AG20443 (cell line): ENCODE measurements around the gene CFB.
"Not testable (repeated sequence)": the region's sequence is repeated elsewhere in the genome, so short reads cannot be mapped to it uniquely, and the experiment has no call there.

Source experiments
- DNase-seq: peaks from one replicate; pipeline ENCODE4 v3.0.0; 2012; ENCODE audit warnings: low spot score, mixed read lengths

The CFB gene

DNA sequence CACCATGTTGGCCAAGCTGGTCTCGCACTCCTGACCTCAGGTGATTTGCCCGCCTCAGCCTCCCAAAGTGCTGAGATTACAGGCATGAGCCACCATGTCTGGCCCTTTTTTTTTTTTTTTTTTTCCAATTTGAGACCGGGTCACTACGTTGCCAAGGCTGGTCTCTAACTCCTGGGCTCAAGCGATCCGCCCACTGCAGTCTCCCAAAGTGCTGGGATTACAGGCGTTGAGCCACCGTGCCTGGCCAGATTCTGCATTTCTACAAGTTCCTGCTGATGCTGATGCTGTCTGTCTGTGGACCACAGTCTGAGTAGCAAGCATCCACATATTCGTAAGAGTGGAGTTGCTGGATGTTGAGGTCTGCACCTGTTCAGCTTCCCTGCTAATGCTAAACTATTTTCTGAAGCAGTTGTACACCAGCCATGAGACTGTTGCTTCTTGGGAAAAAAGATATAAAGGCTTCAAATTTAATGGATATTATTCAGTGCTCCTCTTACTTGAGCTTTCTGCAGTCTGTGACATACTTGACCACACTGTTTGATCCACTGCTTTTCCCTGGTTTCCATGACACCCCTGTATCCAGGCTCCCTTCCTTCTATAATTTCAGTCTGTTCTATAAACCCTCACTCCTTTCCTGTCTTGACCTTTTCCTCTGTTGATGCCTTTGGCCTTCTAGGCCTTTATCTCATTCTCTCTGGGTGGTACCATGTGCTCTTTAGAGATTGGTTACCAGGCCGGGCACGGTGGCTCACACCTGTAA, 33.9 kb upstream of the CFB start:
- no peak for DNase-seq

DNA sequence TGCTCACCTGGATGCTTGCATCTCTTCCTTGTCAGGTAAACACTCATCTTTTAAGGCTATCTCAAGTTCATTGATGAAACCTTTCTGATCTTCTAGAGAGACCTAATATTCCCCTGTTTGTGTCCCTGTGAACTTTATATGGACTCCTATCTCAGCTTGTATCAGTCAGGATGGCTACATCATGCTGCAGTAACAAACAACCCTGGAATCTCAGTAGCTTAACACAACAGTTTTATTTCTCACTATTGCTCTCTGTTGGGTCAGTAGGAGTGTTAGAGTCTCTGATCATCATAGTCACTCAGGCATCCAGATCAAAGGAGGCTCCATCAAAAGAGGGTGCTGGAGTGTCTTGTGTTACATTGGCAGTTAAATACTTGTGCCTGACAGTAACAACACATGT, 30.5 kb upstream of the CFB start:
- no peak for DNase-seq

DNA sequence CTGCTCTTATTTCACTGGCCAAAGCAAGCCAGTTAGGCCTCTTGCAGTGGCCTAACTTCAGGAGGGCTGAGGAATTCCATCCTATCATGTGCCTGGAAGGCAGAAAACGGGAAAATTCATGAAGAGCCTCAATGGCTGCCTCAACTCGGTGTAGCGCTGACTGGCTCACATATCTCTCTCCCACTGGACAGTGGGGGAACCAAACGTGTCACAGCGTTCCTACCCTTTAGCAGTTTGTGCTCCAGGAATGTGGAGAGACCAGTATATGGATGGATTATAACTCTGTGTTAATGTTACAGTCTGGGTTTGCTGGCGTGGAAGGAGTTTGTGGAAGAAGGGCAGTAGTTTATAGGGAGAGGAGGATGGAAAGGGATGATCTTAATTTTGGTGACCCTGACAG, 30.1 kb upstream of the CFB start:
- no peak for DNase-seq

DNA sequence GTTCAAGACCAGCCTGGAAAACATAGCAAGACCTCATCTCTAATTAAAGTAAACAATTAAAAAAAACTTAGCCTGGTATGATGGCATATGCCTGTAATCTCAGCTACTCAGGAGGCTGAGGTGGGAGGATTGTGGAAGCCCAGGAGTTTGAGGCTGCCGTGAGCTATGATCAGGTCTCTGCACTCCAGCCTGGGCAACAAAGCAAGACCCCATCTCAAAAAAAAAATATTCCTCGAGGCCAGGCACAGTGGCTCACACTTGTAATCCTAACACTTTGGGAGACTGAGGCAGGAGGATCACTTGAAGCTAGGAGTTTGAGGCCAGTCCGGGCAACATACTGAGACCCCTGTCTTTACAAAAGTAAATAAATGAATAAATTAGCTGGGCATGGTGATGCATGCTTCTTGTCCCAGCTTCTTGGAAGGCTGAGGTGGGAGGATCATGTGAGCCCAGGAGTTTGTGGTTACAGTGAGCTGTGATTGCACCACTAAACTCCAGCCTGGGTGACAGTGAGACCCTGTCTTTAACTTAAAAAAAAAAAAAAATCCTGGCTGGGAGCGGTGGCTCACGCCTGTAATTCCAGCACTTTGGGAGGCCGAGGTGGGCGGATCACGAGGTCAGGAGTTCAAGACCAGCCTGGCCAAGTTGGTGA, 27.7 kb upstream of the CFB start:
- no peak for DNase-seq

DNA sequence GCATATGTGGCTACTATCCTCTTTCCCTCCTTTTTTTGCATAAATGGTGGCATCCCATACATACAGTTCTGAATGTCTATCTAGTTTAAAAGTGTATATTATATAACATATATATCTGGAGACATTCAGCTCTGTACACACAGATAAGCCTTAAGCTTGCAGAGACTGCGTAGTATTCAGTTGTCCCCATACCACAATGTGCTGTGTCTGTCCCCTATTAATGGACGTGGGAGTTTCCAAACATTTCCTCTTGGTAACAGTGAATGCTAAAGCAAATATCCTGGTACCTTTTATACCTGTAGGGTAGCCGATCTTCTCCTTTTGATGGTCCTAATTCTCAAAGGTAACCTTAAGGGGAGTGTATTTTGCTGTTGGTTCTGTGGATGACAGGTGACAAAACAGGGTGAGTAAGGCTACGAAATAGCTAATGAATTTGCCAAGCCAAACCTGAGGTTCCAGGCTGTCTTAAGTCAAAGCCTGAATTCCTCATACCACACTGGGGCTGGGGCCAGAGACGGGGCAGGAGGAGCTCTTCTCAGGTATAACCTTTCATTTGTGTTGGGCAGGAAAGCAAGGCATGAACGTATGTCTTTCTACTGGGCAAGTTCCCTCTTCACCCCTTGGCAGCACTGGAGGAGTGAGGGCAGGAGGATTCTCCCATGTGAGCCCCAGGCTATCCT, 26.1 kb upstream of the CFB start:
- DNase-seq: no peak

DNA sequence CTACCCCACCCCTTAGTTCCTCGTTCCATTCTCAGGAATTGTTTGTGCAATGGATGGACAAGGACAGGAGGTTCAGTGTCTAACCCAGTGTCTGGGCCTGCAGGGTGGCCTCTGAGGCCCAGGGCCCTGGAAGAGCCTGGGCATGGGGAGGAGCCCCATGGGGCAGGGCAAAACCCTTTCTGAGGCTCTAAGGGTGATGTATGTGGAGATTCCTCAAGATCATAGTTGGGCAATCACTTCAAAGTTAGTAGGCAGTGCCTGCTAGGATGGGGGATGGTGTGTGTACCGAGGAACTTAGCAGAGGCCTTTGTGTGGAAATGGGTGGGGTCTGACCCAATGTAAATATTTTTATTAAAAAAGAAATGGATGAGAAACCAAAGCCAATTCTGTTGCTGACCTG, 25.1 kb upstream of the CFB start:
- no peak for DNase-seq

DNA sequence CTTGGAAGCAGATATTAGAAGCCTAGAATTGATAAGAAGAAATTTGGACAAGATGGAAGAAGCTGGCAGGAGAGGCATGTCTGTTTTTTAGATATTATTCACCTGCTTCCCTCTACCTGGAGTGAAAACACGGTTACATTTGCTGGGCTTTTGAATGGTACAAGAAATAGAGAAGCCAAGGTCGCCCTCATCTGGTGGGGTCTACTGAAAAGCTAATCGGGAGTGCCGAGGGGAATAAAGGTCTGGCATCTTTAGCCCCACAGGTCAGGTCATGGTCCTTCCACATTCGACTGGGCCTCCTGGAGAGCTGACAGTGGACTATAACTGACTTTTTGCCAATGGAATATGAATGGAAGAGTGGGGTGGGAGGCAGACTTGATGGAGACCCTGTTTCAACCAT, 23.0 kb upstream of the CFB start:
- no peak for DNase-seq

DNA sequence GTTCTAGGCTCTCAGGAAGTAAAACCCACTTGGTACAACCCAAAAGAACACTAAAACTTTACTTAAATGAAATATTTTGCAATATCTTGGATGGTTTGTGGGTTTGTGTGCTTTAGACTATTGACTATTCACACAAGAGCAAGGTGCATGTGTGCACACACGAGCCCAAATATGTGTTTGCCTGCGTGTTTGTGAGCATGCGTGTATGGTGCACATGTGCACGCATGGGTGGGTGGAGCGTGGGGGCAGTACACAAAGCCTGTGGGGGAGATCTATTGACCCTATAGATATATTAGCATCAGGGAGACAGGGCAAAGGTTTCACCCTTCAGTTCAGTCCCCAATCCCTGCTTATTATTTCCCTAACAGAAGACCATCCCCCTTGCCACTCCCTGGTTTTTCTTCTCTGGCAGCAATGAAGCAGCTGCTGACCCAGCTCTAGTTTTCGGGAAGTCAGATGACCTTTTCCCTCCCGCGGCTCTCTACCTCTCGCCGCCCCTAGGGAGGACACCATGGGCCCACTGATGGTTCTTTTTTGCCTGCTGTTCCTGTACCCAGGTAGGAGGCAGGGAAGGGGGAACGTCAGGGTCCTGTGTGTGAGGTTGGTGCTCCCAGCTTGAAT, 18.5 kb upstream of the CFB start, which contains the start of gene C2:
Gene C2 (plus strand): TSS at position 476 of the 621 bp plus-strand sequence. CDS start 36 bp downstream, at position 512.
- DNase-seq: no peak

DNA sequence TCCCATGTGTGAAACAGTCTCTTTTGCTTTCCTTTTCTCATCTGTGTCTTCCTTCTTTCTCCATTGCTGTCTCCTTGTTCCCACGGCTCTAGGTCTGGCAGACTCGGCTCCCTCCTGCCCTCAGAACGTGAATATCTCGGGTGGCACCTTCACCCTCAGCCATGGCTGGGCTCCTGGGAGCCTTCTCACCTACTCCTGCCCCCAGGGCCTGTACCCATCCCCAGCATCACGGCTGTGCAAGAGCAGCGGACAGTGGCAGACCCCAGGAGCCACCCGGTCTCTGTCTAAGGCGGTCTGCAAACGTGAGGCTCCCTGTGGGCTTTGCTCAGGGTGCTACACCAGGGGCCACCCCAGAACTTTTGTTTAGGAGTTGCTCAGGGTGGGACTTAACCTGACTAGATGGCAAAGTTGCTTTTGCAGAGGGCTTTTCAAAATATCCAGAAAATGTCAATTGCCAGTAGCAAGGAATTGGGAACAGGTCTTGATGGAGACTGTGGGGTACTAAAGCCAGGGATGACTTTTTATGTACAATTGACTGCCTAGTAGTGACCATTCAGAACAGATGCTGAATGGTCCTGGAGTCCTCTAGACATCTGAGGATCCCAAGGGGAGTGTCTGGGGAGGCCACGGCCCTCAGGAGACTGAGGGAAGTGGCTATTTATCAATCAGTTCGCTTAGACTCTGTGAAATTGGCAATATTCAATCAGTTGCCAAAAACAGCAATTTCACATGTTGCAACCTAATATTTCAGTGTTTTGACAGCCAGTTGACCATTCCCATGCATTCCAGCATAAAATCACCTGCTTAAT, 17.8 kb upstream of the CFB start:
- DNase-seq: no peak

DNA sequence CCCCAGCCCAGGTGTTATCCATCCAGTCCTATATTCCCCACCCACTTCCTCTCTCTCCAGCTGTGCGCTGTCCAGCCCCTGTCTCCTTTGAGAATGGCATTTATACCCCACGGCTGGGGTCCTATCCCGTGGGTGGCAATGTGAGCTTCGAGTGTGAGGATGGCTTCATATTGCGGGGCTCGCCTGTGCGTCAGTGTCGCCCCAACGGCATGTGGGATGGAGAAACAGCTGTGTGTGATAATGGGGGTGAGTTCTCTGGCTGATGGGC, 17.3 kb upstream of the CFB start:
- no peak for DNase-seq

DNA sequence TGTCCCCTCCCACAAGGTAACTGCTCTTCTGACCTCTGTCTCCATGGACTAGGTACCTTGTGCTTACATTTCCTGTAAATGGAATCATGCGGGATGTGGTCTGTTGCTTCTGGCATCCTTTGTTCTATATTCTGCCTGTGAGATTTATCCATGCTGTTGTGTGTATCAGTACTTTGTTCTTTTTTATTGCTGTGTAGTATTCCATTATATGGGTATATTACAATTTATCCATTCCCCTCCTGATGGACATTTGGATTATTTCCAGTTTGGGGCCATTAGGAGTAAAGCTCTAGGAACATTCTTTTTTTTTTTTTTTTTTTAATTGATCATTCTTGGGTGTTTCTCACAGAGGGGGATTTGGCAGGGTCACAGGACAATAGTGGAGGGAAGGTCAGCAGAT, 14.9 kb upstream of the CFB start:
- no peak for DNase-seq

DNA sequence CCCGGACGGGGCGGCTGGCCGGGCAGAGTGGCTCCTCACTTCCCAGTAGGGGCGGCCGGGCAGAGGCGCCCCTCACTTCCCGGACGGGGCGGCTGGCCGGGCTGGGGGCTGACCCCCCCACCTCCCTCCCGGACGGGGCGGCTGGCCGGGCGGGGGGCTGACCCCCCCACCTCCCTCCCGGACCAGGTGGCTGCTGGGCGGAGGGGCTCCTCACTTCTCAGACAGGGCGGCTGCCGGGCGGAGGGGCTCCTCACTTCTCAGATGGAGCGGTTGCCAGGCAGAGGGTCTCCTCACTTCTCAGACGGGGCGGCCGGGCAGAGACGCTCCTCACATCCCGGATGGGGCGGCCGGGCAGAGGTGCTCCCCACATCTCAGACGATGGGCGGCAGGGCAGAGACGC, 13.8 kb upstream of the CFB start:
- DNase-seq: not testable (repeated sequence)

DNA sequence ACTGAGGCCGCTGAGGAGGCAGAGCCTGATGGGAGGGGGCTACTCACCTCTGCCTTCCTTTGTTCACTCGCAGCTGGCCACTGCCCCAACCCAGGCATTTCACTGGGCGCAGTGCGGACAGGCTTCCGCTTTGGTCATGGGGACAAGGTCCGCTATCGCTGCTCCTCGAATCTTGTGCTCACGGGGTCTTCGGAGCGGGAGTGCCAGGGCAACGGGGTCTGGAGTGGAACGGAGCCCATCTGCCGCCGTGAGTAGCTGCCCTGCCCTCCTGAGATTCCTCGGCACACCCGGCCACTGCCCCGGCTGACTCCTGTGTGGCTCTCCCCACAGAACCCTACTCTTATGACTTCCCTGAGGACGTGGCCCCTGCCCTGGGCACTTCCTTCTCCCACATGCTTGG, 12.4 kb upstream of the CFB start:
- no peak for DNase-seq

DNA sequence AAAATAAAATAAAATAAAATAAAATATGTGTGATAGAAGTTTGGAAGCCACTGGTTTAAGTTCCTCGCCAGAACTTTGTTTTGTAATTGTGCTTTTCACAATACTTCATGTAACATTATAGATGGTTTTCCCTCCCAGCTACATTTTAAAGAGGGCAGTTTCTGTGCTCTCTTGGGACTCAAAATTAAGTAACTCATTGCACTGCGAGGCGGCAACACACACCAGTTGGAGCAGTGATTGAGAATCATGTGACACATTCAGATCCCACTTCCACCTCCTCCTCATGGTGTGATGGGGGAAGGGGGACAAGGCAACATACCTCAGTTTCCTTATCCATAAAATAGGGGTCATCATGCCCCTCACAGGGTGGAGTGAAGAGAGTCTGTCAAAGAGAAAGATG, 10.9 kb upstream of the CFB start:
- DNase-seq: no peak

DNA sequence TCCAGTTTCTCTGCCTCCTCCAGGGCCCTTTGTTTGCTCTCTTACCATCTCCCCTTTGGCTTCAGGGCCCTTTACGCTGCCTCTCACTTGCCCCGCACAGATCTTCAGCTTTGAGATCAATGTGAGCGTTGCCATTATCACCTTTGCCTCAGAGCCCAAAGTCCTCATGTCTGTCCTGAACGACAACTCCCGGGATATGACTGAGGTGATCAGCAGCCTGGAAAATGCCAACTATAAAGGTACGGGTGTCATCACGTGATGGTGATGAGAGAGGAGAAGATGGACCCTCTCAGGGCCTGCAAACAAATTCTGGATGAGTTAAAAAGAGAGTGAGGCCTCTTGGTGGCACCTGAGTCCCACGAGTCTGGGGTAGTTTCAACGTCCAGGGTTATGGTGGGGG, 10.1 kb upstream of the CFB start:
- DNase-seq: no peak

DNA sequence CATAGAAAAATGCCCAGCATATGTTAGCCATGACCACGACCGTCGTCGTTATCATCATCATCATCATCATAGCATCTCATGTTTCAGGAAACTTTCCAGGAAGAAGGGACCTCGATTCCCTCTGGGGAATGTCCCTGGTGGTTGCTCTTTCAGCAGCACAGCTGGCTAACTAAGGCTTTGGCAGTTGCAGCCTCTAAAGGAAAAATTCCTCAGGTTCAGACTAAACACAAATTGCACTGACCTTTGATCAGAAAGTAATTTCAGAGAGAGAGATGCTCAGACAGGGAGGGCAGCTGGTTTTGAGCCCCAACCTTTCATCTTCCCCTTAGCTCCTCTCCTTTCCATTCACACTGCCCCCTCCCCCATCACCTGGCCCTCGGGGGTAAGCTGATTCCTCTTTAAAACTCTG, 5.6 kb upstream of the CFB start:
- DNase-seq: peak; percentile 25

DNA sequence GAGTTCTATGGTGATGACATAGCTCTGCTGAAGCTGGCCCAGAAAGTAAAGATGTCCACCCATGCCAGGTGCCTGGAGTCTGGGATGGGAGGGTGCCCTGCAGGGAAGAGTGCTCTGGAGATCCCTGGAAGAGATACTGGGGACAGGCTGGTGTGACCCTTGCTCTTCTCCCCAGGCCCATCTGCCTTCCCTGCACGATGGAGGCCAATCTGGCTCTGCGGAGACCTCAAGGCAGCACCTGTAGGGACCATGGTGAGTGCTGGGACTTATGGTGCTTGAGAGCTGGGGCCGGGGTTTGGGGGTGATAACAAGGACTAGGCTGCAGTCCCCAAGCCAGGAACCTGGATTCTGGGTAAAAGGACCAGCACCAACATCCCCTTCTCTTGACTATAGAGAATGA, 2.2 kb upstream of the CFB start:
- DNase-seq: no peak

DNA sequence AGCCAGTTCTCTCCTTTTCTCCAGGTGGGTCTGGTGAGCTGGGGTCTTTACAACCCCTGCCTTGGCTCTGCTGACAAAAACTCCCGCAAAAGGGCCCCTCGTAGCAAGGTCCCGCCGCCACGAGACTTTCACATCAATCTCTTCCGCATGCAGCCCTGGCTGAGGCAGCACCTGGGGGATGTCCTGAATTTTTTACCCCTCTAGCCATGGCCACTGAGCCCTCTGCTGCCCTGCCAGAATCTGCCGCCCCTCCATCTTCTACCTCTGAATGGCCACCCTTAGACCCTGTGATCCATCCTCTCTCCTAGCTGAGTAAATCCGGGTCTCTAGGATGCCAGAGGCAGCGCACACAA, 765 bp upstream of the CFB start:
- DNase-seq: no peak

DNA sequence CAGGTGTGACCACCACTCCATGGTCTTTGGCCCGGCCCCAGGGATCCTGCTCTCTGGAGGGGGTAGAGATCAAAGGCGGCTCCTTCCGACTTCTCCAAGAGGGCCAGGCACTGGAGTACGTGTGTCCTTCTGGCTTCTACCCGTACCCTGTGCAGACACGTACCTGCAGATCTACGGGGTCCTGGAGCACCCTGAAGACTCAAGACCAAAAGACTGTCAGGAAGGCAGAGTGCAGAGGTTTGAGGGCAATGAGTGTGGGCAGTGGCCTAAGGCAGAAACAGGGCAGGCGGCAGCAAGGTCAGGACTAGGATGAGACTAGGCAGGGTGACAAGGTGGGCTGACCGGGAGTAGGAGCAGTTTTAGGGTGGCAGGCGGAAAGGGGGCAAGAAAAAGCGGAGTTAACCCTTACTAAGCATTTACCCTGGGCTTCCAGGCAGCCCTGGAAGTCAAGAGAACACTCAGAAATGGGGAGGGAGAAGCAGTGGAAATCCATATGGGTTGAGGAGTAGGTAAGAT, 533 bp downstream of the CFB start:
- no peak for DNase-seq

DNA sequence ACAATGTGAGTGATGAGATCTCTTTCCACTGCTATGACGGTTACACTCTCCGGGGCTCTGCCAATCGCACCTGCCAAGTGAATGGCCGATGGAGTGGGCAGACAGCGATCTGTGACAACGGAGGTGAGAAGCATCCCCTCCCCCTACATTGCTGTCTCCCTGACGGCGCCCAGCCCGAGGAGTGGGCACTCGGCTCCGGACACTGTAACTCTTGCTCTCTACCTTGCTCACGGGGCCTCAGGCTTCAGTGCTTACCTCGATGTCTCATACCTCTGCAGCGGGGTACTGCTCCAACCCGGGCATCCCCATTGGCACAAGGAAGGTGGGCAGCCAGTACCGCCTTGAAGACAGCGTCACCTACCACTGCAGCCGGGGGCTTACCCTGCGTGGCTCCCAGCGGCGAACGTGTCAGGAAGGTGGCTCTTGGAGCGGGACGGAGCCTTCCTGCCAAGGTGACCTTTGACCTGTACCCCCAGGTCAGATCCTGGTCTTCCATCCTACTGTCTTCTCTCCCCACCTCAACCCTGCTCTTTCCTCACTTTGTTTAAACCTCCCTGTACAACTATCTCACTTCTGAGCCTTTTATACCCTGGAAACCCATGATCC, 1.3 kb downstream of the CFB start:
- DNase-seq: no peak

DNA sequence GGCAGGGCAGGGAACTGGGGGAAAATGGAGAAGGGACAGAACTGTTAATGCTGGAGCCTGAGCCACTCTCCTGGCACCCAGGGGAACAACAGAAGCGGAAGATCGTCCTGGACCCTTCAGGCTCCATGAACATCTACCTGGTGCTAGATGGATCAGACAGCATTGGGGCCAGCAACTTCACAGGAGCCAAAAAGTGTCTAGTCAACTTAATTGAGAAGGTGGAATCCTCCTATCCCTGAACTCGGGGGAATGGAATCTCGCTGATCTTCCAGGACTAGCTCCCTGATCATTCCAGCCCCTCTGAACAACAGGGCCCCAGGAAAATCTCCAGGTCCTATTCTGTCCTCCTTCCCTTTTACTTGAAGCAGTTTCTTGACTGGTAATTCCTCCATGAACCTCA, 2.0 kb downstream of the CFB start:
- no peak for DNase-seq

DNA sequence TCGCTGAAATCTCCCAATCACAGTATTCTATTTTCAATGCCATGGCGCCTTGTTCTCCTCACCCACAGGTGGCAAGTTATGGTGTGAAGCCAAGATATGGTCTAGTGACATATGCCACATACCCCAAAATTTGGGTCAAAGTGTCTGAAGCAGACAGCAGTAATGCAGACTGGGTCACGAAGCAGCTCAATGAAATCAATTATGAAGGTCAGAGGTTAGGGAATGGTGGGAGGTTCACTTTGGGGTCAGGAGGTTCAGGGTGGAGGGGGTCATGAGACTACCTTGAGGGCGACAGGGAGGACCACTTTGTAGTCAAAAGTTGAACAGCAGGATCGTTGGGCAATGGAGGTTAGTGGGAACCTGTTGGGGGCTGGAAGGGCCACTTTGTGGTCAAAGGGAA, 2.4 kb downstream of the CFB start:
- no peak for DNase-seq
